Activated naive CD8-positive, alpha-beta T cell (primary cell): ENCODE data around the gene CHURC1.

Source experiments
- H3K27ac Mint-ChIP-seq: one replicate; pipeline ENCODE4 v1.8.0; 2021; ENCODE audit warnings: mixed read lengths
- H3K27me3 Mint-ChIP-seq: one replicate; pipeline ENCODE4 v1.8.0; 2021; ENCODE audit warnings: mixed read lengths
- H3K36me3 Mint-ChIP-seq: one replicate; pipeline ENCODE4 v1.8.0; 2021; ENCODE audit warnings: mixed read lengths
- H3K4me1 Mint-ChIP-seq: one replicate; pipeline ENCODE4 v1.8.0; 2021; ENCODE audit warnings: low read depth, mixed read lengths
- H3K4me3 Mint-ChIP-seq: one replicate; pipeline ENCODE4 v1.8.0; 2021; ENCODE audit warnings: mild to moderate bottlenecking, mixed read lengths
- H3K9me3 Mint-ChIP-seq: one replicate; pipeline ENCODE4 v1.8.0; 2021; ENCODE audit warnings: low read depth, mixed read lengths

CHURC1 gene

GRCh38 chr14:64953310-64953654 lies 39.0 kb downstream of the CHURC1 start:
- H3K36me3 Mint-ChIP-seq: peaks cover 2% of the 10 kb centered on the region
- peaks cover 9% of the 10 kb centered on the region for H3K4me1 Mint-ChIP-seq
- no peak overlapping the region for H3K4me3 Mint-ChIP-seq
- no peaks in the 10 kb centered on the region for H3K9me3 Mint-ChIP-seq
- H3K27ac Mint-ChIP-seq: no peak overlapping the region
- no peaks in the 10 kb centered on the region for H3K27me3 Mint-ChIP-seq

- Mint-ChIP-seq H3K27ac (no peak overlapping the region), H3K27me3 (no peaks in the 10 kb centered on the region), H3K4me3 (no peak overlapping the region), H3K36me3 (peaks cover 2% of the 10 kb centered on the region), H3K4me1 (peaks cover 9% of the 10 kb centered on the region), H3K9me3 (no peaks in the 10 kb centered on the region)
Measured at GRCh38 chr14:64953661-64954060, 39.4 kb downstream of the CHURC1 start.

- H3K4me1 Mint-ChIP-seq: peaks cover 9% of the 10 kb centered on the region
- no peak overlapping the region for H3K4me3 Mint-ChIP-seq
- no peak overlapping the region for H3K27ac Mint-ChIP-seq
- H3K9me3 Mint-ChIP-seq: no peaks in the 10 kb centered on the region
- H3K36me3 Mint-ChIP-seq: peaks cover 2% of the 10 kb centered on the region
- H3K27me3 Mint-ChIP-seq: no peaks in the 10 kb centered on the region
Measured at GRCh38 chr14:64954491-64955240, 40.4 kb downstream of the CHURC1 start.

- no peaks in the 10 kb centered on the region for H3K9me3 Mint-ChIP-seq
- no peak overlapping the region for H3K27ac Mint-ChIP-seq
- peaks cover 2% of the 10 kb centered on the region for H3K36me3 Mint-ChIP-seq
- no peaks in the 10 kb centered on the region for H3K27me3 Mint-ChIP-seq
- H3K4me1 Mint-ChIP-seq: peaks cover 9% of the 10 kb centered on the region
- H3K4me3 Mint-ChIP-seq: no peak overlapping the region
Measured at GRCh38 chr14:64955297-64955696, 41.0 kb downstream of the CHURC1 start.

GRCh38 chr14:64956697-64957406 lies 42.6 kb downstream of the CHURC1 start:
- H3K9me3 Mint-ChIP-seq: no peaks in the 10 kb centered on the region
- no peaks in the 10 kb centered on the region for H3K36me3 Mint-ChIP-seq
- no peak overlapping the region for H3K27ac Mint-ChIP-seq
- H3K4me3 Mint-ChIP-seq: no peak overlapping the region
- H3K4me1 Mint-ChIP-seq: peaks cover 11% of the 10 kb centered on the region
- no peaks in the 10 kb centered on the region for H3K27me3 Mint-ChIP-seq

GRCh38 chr14:64958201-64958600 lies 43.9 kb downstream of the CHURC1 start:
- Mint-ChIP-seq H3K36me3 (no peaks in the 10 kb centered on the region), H3K4me1 (peaks cover 1% of the 10 kb centered on the region), H3K9me3 (no peaks in the 10 kb centered on the region), H3K27me3 (no peaks in the 10 kb centered on the region), H3K27ac (no peak overlapping the region), H3K4me3 (no peak overlapping the region)

- peaks cover 1% of the 10 kb centered on the region for H3K4me1 Mint-ChIP-seq
Measured at GRCh38 chr14:64958743-64959142, 44.5 kb downstream of the CHURC1 start.

GRCh38 chr14:64960762-64961276 lies 46.6 kb downstream of the CHURC1 start:
- Mint-ChIP-seq H3K27ac (no peak overlapping the region), H3K4me1 (peaks cover 1% of the 10 kb centered on the region), H3K9me3 (no peaks in the 10 kb centered on the region), H3K4me3 (no peak overlapping the region), H3K36me3 (peaks cover 2% of the 10 kb centered on the region), H3K27me3 (no peaks in the 10 kb centered on the region)

More at GRCh38 chr14:64958743-64959142, 44.5 kb downstream of the CHURC1 start:
- no peaks in the 10 kb centered on the region for H3K27me3 Mint-ChIP-seq
- no peak overlapping the region for H3K4me3 Mint-ChIP-seq
- no peaks in the 10 kb centered on the region for H3K36me3 Mint-ChIP-seq
- no peak overlapping the region for H3K27ac Mint-ChIP-seq
- no peaks in the 10 kb centered on the region for H3K9me3 Mint-ChIP-seq

GRCh38 chr14:64963611-64964010 lies 49.4 kb downstream of the CHURC1 start:
- Mint-ChIP-seq H3K27me3 (no peaks in the 10 kb centered on the region), H3K4me3 (no peak overlapping the region), H3K36me3 (peaks cover 5% of the 10 kb centered on the region), H3K27ac (no peak overlapping the region), H3K9me3 (no peaks in the 10 kb centered on the region), H3K4me1 (peaks cover 3% of the 10 kb centered on the region)

GRCh38 chr14:64965356-64966000 lies 51.2 kb downstream of the CHURC1 start:
- no peaks in the 10 kb centered on the region for H3K27me3 Mint-ChIP-seq
- H3K36me3 Mint-ChIP-seq: peaks cover 5% of the 10 kb centered on the region
- peaks cover 6% of the 10 kb centered on the region for H3K4me1 Mint-ChIP-seq
- H3K4me3 Mint-ChIP-seq: no peak overlapping the region
- H3K9me3 Mint-ChIP-seq: no peaks in the 10 kb centered on the region
- H3K27ac Mint-ChIP-seq: no peak overlapping the region

GRCh38 chr14:64966976-64967375 lies 52.7 kb downstream of the CHURC1 start:
- Mint-ChIP-seq H3K9me3 (no peaks in the 10 kb centered on the region), H3K4me3 (no peak overlapping the region), H3K27me3 (no peaks in the 10 kb centered on the region), H3K27ac (no peak overlapping the region), H3K36me3 (peaks cover 5% of the 10 kb centered on the region), H3K4me1 (peaks cover 8% of the 10 kb centered on the region)

GRCh38 chr14:64968167-64968566 lies 53.9 kb downstream of the CHURC1 start:
- Mint-ChIP-seq H3K9me3 (no peaks in the 10 kb centered on the region), H3K36me3 (peaks cover 5% of the 10 kb centered on the region), H3K27me3 (no peaks in the 10 kb centered on the region), H3K4me3 (no peak overlapping the region), H3K4me1 (peaks cover 8% of the 10 kb centered on the region), H3K27ac (peak overlapping the region; percentile 13)

GRCh38 chr14:64968651-64969050 lies 54.4 kb downstream of the CHURC1 start:
- peaks cover 5% of the 10 kb centered on the region for H3K36me3 Mint-ChIP-seq
- H3K4me1 Mint-ChIP-seq: peaks cover 8% of the 10 kb centered on the region
- H3K27ac Mint-ChIP-seq: no peak overlapping the region
- H3K27me3 Mint-ChIP-seq: no peaks in the 10 kb centered on the region
- H3K4me3 Mint-ChIP-seq: no peak overlapping the region
- H3K9me3 Mint-ChIP-seq: no peaks in the 10 kb centered on the region

GRCh38 chr14:64970041-64970440 lies 55.8 kb downstream of the CHURC1 start:
- peak overlapping the region; percentile 62 for H3K4me3 Mint-ChIP-seq
- H3K36me3 Mint-ChIP-seq: peaks cover 2% of the 10 kb centered on the region
- H3K27me3 Mint-ChIP-seq: no peaks in the 10 kb centered on the region
- peaks cover 8% of the 10 kb centered on the region for H3K4me1 Mint-ChIP-seq
- peak overlapping the region; percentile 8 for H3K27ac Mint-ChIP-seq
- H3K9me3 Mint-ChIP-seq: no peaks in the 10 kb centered on the region
